Parathyroid adenoma (tissue), 2 donors: ENCODE results near the gene ANKS1A.
"Not testable (repeated sequence)": the region's sequence is repeated elsewhere in the genome, so short reads cannot be mapped to it uniquely, and the experiment has no call there.

Experiments
- H2AFZ ChIP-seq: fragments of 300-600 bp; sonication (generic); one replicate; pipeline ENCODE4 v1.7.0; 2017; ENCODE audit warnings: antibody characterized with exemption, mild to moderate bottlenecking
- H3K27ac ChIP-seq: fragments of 300-600 bp; sonication (generic); one replicate; pipeline ENCODE4 v1.7.0; 2017
- H3K27me3 ChIP-seq: fragments of 300-600 bp; sonication (generic); one replicate; pipeline ENCODE4 v1.7.0; 2017; ENCODE audit warnings: low read length; ENCODE audit not compliant: control insufficient read depth, insufficient read depth
- H3K36me3 ChIP-seq: fragments of 300-600 bp; sonication (generic); one replicate; pipeline ENCODE4 v1.7.0; 2017; ENCODE audit warnings: low read length; ENCODE audit not compliant: control insufficient read depth, insufficient read depth
- H3K4me1 ChIP-seq: fragments of 300-600 bp; sonication (generic); one replicate; pipeline ENCODE4 v1.7.0; 2017; ENCODE audit warnings: control low read depth
- H3K4me2 ChIP-seq: fragments of 300-600 bp; sonication (generic); one replicate; pipeline ENCODE4 v1.7.0; 2017; ENCODE audit warnings: low read length
- H3K4me3 ChIP-seq: fragments of 300-600 bp; sonication (generic); one replicate; pipeline ENCODE4 v1.7.0; 2017; ENCODE audit warnings: low read depth, low read length
- H3K79me2 ChIP-seq: fragments of 300-600 bp; sonication (generic); one replicate; pipeline ENCODE4 v1.7.0; 2017; ENCODE audit warnings: control low read depth
- H3K9ac ChIP-seq: fragments of 300-600 bp; sonication (generic); one replicate; pipeline ENCODE4 v1.7.0; 2017; ENCODE audit warnings: mild to moderate bottlenecking
- H3K9me3 ChIP-seq: fragments of 300-600 bp; sonication (generic); one replicate; pipeline ENCODE4 v1.7.0; 2017; ENCODE audit warnings: low read length; ENCODE audit not compliant: control insufficient read depth
- TF ChIP-seq, protein P1 (sequence below): fragments of 300-600 bp; sonication (generic); IDR thresholded peaks from one replicate; pipeline ENCODE4 v1.7.0; 2017; ENCODE audit warnings: antibody characterized with exemption, mild to moderate bottlenecking
- donor health status: primary hyperparathyroidism.

ANKS1A gene

DNA sequence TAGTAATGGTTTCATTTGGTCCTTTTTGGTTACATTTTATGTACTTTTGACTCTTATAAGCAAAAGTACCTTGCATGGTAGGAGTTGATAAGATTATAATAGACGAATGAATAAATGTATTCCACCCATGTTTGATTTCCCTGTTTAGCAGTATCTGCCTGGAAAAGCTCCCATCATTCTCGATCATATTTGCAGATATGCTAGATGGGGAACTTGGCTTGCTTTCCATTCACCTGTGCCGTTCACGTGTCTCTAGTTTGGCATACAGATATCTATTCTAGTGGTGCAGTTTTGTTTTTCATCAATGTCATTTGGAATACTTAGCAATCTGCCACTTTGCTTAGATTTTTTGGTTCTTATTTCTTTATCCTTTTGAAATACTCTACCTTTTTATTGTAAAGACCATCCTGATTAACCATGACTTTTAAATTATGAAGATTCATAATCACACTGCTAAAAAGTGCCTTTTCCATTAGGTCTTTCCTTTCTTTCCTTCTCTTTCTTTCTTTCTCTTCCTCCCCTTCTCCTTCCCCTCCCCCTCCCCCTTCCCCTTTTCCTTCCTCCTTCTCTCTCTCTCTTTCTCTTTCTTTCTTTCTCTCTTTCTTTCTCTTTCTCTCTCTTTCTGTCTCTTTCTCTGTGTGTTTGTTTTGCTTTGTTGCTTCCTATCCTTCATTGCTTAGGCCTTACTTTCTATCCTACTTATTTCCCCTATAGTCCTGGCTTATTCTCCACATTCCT is 40.4 kb downstream of the ANKS1A start:
- H3K36me3 ChIP-seq, result no peaks in the 10 kb centered on the region
- peaks cover 11% of the 10 kb centered on the region for H3K79me2 ChIP-seq
- H3K27me3 ChIP-seq, result no peaks in the 10 kb centered on the region
- no peak overlapping the region for H3K4me2 ChIP-seq
- H3K4me1 ChIP-seq, result peaks cover 5% of the 10 kb centered on the region
- no peak overlapping the region for H3K9ac ChIP-seq
- TF ChIP-seq, protein P1, sequence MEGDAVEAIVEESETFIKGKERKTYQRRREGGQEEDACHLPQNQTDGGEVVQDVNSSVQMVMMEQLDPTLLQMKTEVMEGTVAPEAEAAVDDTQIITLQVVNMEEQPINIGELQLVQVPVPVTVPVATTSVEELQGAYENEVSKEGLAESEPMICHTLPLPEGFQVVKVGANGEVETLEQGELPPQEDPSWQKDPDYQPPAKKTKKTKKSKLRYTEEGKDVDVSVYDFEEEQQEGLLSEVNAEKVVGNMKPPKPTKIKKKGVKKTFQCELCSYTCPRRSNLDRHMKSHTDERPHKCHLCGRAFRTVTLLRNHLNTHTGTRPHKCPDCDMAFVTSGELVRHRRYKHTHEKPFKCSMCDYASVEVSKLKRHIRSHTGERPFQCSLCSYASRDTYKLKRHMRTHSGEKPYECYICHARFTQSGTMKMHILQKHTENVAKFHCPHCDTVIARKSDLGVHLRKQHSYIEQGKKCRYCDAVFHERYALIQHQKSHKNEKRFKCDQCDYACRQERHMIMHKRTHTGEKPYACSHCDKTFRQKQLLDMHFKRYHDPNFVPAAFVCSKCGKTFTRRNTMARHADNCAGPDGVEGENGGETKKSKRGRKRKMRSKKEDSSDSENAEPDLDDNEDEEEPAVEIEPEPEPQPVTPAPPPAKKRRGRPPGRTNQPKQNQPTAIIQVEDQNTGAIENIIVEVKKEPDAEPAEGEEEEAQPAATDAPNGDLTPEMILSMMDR, result no peak
- no peak overlapping the region for H3K27ac ChIP-seq
- H3K9me3 ChIP-seq, result no peaks in the 10 kb centered on the region
- H2AFZ ChIP-seq, result no peak overlapping the region
- no peak overlapping the region for H3K4me3 ChIP-seq

DNA sequence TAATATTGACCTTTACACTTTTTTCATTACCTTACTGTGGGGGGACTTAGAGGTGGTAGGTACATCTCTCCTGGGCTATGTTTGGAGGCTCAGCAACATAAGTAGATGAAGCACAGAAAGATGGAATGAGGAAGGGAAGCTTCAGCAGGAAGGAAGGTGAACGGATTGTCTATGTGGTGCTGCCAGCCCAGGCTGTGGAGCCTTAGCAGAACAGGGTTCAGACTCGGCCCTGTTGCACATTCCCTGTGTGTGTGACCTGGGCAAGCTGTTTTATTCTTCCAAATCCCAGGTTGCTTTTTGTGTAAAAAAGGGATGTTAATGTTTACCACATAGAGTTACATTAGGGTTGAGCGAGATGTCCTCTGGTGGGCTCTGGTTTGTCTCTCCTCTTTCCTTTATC is 41.2 kb downstream of the ANKS1A start:
- Histone ChIP-seq H3K27me3 (no peaks in the 10 kb centered on the region), H3K9ac (no peak overlapping the region), H3K4me3 (no peak overlapping the region), H3K4me2 (no peak overlapping the region), H3K79me2 (peaks cover 11% of the 10 kb centered on the region), H3K36me3 (no peaks in the 10 kb centered on the region), H2AFZ (no peak overlapping the region), H3K4me1 (peaks cover 13% of the 10 kb centered on the region), H3K9me3 (no peaks in the 10 kb centered on the region), H3K27ac (no peak overlapping the region)
- TF ChIP-seq, protein P1, result no peak

- H3K4me3 ChIP-seq, H3K36me3 ChIP-seq: not testable (repeated sequence)
These were observed 43.1 kb downstream of the ANKS1A start for GRCh38 chr6:34932202-34932601.

DNA sequence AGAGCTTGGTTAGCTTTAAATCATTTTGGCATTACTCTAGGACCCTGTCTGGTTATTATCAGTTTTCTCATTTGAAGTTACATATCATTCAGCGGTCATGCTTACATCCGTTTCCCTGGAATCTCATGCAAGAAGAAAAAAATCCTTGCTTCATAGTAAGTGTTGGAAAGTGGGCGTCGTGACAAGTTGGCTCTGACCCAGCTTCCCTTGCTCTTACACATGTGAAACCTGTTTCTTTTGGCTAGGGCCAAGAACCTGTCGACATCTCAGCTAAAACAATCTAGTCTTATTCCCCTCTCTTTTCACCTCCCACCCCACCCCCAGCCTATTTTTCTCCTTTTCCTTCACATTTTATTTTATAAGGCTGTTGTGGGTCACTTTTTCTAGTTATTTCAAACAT is 45.5 kb downstream of the ANKS1A start:
- Histone ChIP-seq H3K4me2 (peak overlapping the region; percentile 10), H3K4me3 (no peak overlapping the region), H3K27ac (no peak overlapping the region), H3K9me3 (no peaks in the 10 kb centered on the region), H3K79me2 (peaks cover 14% of the 10 kb centered on the region), H3K9ac (no peak overlapping the region), H2AFZ (no peak overlapping the region), H3K4me1 (peaks cover 10% of the 10 kb centered on the region), H3K27me3 (no peaks in the 10 kb centered on the region), H3K36me3 (no peaks in the 10 kb centered on the region)
- TF ChIP-seq, protein P1, result no peak

More at GRCh38 chr6:34932202-34932601, 43.1 kb downstream of the ANKS1A start:
- H3K79me2 ChIP-seq, result peaks cover 14% of the 10 kb centered on the region
- not testable (repeated sequence) for H3K9ac ChIP-seq, H3K27me3 ChIP-seq, H3K27ac ChIP-seq, H3K9me3 ChIP-seq, H2AFZ ChIP-seq, H3K4me2 ChIP-seq
- peaks cover 13% of the 10 kb centered on the region for H3K4me1 ChIP-seq

- H3K9me3 ChIP-seq, result no peaks in the 10 kb centered on the region
- H3K36me3 ChIP-seq, result no peaks in the 10 kb centered on the region
- no peaks in the 10 kb centered on the region for H3K27me3 ChIP-seq
- TF ChIP-seq, protein P1, result no peak
- no peak overlapping the region for H3K4me3 ChIP-seq
- H3K9ac ChIP-seq, result no peak overlapping the region
- peaks cover 18% of the 10 kb centered on the region for H3K79me2 ChIP-seq
- H2AFZ ChIP-seq, result no peak overlapping the region
- H3K4me2 ChIP-seq, result no peak overlapping the region
- H3K4me1 ChIP-seq, result peaks cover 15% of the 10 kb centered on the region
- H3K27ac ChIP-seq, result no peak overlapping the region
These were observed 49.2 kb downstream of the ANKS1A start for GRCh38 chr6:34938268-34938667.
